GM21390 (cell line): ENCODE data around the gene INPPL1.

Experiments used
- ATAC-seq: cut with Tn5 transposase; IDR thresholded peaks from one replicate; pipeline ENCODE4 v1.9.1; 2021; ENCODE audit not compliant: unreplicated experiment

INPPL1 gene

DNA sequence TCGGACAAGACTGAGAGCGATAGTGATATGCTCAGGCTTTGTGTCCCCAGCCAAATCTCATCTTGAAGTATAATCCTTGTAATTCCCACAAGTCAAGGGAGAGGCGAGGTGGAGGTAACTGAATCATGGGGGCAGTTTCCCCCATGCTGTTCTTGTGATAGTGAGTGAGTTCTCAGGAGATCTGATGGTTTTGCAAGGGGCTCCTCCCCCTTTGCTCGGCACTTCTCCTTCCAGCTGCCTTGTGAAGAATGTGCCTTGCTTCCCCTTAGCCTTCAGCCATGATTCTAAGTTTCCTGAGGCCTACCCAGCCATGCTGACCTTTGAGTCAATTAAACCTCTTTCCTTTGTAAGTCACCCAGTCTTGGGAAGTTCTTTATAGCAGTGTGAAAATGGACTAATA lies 15.5 kb upstream of the INPPL1 start:
- no peak for ATAC-seq

DNA sequence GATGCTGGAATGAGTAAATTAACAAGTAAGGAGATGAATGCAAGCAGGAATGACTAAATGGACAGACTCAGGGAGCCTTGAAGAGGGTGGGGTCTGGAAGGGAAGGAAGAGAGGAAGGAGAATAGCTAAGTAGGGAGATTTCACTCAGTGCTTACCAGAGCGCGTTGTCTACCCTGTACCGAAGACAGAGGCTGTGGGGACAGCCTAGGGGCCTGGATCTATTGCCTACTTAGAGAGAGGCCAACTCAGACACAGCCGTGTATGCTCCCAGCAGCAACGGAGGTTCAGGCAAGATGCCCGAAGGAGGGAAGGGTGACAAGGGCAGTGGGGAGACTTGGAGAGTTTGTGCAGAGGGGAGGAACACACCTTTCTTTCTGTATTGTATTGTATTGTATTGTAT lies 7.9 kb upstream of the INPPL1 start, which contains the start of gene FOLR2:
Gene FOLR2, plus strand, starts transcription at position 157 of the 400 bp plus-strand sequence. CDS start 1,791 bp downstream, outside the sequence.
- no peak for ATAC-seq

GRCh38 chr11:72217841-72218240 lies 6.7 kb upstream of the INPPL1 start:
- no peak for ATAC-seq

DNA sequence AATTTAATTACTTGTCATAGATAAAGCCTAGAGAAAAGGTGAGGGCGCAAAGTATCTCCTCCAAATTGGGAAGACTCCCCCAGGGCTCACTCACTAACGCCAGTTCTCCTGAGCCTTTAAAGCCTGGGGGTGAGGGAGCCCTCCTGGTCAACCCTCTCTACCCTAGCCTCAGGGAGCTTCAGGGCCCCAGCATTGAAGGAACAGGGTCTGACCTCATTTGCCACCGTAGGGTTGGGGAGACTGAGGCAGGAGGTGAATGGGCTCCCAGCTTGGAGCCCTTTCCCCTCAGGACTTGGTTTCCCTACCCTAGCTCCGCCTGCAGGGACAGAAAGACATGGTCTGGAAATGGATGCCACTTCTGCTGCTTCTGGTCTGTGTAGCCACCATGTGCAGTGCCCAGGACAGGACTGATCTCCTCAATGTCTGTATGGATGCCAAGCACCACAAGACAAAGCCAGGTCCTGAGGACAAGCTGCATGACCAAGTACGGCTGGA lies 6.3 kb upstream of the INPPL1 start:
- ATAC-seq: no peak

- no peak for ATAC-seq
Measured at GRCh38 chr11:72220696-72221363, 3.7 kb upstream of the INPPL1 start.

DNA sequence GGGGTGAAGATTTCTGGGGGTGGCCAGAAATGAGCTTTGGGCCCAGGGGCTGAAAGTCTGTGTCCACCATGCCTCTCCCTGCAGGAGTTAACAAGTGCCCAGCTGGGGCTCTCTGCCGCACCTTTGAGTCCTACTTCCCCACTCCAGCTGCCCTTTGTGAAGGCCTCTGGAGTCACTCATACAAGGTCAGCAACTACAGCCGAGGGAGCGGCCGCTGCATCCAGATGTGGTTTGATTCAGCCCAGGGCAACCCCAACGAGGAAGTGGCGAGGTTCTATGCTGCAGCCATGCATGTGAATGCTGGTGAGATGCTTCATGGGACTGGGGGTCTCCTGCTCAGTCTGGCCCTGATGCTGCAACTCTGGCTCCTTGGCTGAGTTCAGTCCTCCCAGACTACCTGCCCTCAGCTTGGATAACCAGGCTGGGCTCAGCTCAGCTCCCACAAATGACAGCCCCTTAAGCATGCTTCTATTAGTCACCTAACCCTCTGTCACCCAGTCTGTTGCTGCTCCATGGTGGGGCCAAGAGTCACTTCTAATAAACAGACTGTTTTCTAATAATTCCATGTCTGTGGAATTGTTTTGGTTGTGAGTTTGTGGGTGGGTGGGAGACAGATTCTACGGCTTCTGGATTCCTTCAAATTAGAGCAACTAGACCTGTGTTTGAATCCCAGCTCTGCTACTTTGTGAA lies 3.0 kb upstream of the INPPL1 start:
- no peak for ATAC-seq

DNA sequence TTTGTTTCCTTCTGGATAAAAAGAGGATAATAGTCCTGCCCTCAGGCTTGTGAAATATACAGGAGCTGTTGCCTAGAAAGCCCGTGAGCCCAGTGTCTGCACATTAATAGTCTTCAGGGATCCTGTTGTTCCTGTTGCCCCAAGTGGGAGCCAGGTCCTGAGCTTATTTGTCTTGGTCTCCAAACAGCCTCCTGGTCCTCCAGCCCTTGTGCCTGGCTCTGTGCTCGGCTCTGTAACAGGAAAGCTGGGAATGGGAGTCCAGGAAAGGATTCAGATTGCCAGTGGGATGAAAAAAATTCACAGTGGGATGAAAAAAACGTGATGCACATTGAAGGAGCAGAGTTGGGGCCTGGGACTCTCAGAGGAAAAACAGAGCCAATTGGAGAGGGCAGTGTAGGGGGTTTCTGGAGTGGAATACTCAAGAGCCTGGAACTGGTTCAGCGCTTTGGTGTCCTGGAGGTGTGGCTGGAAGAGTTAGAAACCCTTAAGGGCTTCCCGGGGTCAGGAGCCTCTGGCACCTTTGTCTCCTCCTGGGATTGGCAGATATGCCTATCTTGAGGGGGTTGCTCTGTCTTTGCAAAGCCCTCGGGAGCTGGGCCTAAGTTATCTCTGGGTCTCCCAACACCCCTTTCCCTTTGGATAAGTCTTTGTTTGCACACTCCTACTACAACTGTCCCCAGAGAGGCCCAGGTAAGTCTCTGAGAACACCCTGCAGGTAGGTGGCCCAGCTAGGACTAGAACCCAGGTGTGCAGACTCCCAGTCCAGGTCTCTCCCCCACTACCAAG lies 2.3 kb upstream of the INPPL1 start:
- ATAC-seq: no peak

DNA sequence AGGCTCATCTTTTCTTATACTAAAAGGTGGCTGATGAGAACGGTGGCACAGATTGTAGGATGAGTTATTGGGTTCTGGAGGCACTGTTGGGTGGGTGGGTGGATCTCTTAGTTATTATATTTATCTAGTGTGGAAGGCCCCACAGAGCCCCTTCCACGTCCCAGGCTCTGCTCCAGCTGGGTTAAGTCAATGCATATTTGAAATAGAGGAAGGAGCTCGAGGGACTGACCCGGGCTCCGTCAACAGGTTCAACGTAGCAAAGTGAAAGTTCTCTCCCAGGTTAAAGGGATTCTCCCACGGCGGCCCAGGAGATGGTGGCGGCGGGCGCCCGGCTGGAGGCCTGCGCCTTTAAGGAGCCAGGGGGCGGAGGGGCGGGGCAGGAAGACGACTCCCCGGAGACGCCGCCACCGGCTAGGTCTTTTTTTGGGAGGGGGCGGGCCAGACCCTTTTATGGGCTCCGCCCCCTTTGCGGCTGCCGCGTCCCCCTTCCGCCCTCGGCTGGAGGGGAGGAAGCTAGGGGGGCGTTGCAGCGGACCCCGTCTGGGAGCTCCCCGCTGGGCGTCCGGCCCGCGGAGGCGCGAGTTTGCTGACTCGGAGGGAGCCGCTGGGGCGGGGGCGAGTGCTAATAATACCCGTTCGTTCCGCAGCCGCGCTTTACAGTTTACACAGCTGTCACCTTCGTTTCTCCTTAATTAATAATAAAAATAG lies 1.5 kb upstream of the INPPL1 start:
- peak; percentile 64 for ATAC-seq

DNA sequence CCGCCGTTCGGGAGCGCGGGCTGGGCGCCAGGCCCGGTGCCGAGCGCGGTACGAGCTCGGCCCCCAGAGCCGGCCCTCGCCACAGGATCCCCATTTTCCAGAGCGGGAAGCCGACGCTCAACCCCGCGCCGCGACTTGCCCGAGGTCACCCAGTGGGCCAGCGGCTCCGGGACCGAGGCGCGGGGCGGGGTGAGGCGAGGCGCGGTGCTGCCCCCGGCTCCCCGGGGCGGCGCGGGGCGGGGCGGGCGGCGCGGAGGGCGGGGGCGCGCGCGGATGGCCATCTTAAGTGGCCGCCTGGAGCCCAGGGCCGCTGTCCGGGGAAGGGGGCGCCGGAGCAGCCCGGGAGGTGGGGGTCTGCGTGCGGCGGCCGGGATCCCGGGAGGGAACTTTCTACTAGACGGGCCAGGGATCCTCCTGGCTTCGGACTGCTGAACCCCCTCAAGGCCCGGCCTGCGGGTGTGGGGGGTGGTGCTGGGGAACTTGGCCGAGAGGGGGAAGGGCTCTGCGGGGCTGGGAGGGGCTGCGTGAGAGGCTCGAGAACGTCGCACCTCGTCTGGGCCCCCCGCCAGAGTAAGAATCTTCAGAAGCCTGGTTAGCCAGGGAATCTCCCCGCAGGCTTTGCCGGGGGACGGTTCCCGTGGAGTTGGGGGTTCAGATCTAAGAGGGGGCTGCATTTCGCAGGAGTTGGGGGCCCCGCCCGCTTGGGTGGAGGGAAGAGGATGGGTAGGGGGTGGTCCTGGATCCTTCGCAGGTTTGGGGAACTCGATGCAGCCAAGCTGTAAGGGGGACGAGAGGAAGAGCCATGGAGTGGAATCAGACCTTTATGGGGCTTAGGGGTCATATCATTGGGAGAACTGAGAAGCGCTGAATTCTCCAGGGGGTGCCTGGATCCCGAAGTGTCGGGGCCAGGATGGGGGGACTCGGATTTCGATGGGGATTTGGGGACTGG lies 678 bp upstream of the INPPL1 start:
- ATAC-seq: peak; percentile 46

DNA sequence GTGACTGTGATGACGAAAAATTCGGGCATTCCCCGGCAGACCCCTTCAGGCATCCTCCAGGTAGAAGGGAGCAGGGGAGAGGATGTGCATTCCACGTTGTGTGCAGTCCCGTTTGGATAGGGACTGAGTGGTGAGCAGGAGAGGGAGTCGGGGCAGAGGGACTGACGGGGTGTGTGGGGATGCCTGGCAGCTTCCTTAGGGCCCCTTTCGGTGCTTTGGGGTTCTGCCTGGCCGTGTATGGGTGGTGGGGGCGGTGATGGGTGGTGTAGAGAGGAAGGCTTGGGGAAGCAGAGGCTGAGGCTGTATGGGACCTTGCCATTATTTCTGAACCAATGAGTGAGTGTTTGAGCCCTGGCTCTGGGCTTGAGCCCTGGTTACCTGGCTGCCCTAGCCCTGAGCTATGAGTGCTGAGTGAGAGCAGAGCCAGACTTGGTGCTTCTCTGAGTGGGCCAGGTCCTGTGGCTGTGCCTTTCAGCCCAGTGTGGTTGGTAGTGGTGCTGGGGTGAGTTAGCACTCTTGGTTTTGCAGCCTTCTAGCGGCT lies 914 bp downstream of the INPPL1 start:
- no peak for ATAC-seq

GRCh38 chr11:72226701-72227100 lies 2.1 kb downstream of the INPPL1 start:
- ATAC-seq: no peak

- no peak for ATAC-seq
Measured at GRCh38 chr11:72227316-72228228, 3.0 kb downstream of the INPPL1 start.

DNA sequence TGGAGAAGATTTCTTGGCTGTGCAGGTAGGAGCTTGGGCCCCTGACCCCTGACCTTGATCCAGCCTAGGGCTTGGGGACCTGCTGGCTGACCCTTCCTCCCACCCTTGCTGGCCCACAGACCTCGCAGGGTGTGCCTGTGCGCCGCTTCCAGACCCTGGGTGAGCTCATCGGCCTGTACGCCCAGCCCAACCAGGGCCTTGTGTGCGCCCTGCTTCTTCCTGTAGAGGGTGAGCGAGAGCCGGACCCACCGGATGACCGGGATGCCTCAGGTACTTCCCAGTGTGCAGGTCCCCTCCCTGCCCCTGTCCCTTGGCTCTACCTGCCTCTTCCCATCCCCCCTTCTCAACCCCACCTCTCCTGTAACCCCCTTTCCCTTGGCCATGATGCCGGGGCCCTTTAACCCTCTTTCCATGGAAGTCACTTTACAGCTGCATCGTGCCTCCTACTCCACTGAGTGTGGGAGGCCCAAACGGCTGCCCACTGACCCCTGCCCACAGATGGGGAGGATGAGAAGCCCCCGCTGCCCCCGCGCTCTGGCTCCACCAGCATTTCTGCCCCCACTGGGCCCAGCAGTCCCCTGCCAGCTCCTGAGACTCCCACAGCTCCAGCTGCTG lies 3.8 kb downstream of the INPPL1 start:
- no peak for ATAC-seq

DNA sequence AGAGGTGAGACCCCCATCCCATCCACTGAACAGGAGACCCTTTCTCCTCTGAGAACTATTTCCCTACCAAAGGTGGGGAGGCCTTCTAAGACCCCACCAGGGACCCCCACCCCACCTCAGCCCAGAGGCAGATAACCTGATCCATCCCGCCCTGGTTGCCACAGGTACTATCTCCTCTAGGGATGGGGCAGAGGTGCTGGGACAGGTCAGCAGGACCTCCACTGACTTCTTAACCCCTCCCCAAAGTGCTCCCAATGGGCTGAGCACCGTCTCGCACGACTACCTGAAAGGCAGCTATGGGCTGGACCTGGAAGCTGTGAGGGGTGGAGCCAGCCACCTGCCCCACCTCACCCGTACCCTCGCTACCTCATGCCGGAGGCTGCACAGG lies 4.3 kb downstream of the INPPL1 start:
- no peak for ATAC-seq

DNA sequence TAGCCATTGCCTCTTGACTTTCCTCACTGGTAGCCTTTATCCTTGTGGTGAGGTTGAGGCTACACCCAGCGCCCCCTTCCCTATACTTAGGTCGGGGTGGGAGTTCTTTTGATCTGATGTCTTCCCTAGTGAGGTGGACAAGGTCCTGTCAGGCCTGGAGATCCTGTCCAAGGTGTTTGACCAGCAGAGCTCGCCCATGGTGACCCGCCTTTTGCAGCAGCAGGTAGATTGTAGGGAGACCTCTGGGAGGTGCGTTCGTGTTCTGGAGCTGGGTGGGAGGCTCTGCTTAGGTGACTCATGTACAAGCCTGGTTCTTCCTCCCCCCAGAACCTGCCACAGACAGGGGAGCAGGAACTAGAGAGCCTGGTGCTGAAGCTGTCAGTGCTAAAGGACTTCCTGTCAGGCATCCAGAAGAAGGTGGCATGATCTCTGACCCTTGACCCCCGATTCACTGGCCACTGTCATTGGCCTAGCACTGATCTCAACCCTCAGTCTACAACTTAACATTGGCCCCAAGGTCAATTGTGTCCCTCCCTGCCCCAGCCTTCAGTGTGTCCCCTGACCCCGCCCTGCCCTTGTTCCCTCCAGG lies 4.9 kb downstream of the INPPL1 start:
- no peak for ATAC-seq

DNA sequence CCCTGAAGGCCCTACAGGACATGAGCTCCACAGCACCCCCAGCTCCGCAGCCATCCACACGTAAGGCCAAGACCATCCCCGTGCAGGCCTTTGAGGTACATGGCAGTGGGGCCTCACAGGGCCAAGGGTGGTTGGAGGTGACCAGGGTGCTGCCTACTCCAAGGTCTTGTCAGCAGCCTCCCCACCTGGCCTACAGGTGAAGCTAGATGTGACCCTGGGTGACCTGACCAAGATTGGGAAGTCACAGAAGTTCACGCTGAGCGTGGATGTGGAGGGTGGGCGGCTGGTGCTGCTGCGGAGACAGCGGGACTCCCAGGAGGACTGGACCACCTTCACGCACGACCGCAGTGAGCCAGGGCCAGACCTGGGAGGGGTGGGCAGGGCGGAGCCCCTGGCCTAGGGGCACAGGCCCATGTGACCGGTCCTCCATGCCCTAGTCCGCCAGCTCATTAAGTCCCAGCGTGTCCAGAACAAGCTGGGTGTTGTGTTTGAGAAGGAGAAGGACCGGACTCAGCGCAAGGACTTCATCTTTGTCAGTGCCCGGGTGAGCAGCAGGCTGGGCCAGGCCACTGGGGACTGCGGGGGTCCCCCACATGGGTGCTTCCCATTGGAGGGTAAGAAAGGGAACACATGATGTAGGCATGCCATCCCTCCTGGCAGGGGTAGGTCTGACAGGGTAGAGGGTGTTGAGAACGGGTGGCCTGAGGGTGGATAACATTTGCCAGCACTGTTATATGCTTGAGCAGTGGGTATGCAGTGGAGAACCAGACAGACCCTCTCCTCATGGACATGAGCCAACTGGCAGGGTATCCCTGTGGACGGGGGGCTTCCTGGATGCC lies 5.6 kb downstream of the INPPL1 start:
- no peak for ATAC-seq

DNA sequence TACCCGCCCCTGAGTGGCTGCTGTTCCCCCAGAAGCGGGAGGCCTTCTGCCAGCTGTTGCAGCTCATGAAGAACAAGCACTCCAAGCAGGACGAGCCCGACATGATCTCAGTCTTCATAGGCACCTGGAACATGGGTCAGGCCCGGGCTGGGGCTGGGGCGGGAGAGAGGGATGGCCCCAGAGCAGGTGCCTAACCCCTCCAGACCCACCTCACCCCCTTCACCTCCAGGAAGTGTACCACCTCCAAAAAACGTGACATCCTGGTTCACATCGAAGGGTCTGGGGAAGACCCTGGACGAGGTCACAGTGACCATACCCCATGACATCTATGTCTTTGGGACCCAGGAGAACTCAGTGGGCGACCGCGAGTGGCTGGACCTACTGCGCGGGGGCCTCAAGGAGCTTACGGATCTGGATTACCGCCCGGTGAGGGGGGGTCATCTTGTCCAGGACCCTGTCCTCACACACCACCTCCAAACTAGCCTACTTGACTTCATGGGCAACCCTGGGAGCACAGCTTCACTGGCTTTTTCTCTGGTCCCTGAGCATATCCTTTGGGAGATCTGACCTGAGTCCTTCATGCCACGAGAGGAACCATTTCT lies 6.3 kb downstream of the INPPL1 start:
- no peak for ATAC-seq
